ENCODE data around the gene RBX1.

RBX1 gene

DNA sequence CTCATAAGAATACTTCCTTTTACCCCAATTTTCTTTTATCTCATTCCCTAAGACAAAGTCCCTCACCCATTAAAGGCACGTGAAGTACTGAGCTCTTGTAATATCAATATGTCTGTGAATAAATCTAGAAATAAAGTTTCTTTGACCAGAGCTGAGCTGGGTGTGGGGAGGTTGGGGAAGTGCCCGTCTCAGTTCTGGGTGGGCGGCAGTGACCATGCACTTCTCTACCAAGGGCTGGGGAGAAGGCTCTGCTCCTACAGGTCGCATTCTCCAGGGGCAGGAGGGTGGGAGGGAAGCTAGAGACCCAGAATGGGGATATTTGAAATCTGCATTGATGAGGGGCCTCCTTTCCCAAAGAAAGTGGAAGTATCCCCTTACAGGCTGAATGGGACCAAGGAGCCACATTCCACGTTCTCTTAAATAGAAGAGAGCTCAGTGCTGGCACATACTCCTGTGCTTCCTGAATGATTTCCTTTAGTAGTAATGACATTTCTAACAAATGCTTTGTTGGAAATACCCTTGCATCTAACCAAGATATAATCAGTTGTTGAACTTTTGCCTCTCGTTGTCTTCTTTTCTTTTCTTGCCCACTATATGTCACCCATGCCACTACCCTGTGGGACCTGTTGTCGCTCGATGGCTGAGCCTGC is 16.1 kb downstream of the RBX1 start:
- H3K27me3 ChIP-seq (replicated peaks in 2 of 5; ENCODE audit: control insufficient read depth in 4 of 5, insufficient read depth in 5 of 5, low read length in 4 of 5): no peaks in the 10 kb centered on the region
- H3K9me3 ChIP-seq (ENCODE audit: control extremely low read depth in 1 of 5, control insufficient read depth in 4 of 5, insufficient read depth in 2 of 5, low read depth in 1 of 5, low read length in 4 of 5): no peaks in the 10 kb centered on the region
- H3K36me3 ChIP-seq (ENCODE audit: control insufficient read depth in 4 of 4, insufficient read depth in 4 of 4, low read length in 3 of 4): peaks cover 17 to 52% (median 32%) of the 10 kb centered on the region in 4 experiments
- 20% methylated on average over 2 of the region's 8 CpGs for WGBS (ENCODE audit: insufficient coverage)
- CTCF ChIA-PET: interaction anchor here (0.6 to 2.2 kb wide), 4 partner anchors 15 to 524 kb away, joined by 3 to 9 read pairs (median 4); no protein-coding TSS in a partner anchor
- peak in 2 of 3 donors; percentile 28 to 43 for DNase-seq
- H3K4me3 ChIP-seq (ENCODE audit: control insufficient read depth in 1 of 7, extremely low read depth in 1 of 7, insufficient read depth in 4 of 7, low read depth in 2 of 7, low read length in 6 of 7): peak overlapping the region in 1 of 7 experiments; percentile 33
- POLR2A ChIA-PET: interaction anchor here (0.6 to 1.4 kb wide), 4 partner anchors 16 to 1647 kb away, joined by 3 to 5 read pairs (median 4); partner anchors contain the start of gene POLDIP3
- H3K27ac ChIP-seq (ENCODE audit: insufficient read depth in 1 of 2, low read depth in 1 of 2, low read length in 2 of 2, poor library complexity in 1 of 2, severe bottlenecking in 2 of 2): peak overlapping the region in 1 of 2 experiments; percentile 60
- peaks cover 7 to 24% (median 20%) of the 10 kb centered on the region in 4 experiments for H3K4me1 ChIP-seq (ENCODE audit: control extremely low read depth in 1 of 4, control insufficient read depth in 4 of 4, insufficient read depth in 4 of 4, low read length in 3 of 4)

DNA sequence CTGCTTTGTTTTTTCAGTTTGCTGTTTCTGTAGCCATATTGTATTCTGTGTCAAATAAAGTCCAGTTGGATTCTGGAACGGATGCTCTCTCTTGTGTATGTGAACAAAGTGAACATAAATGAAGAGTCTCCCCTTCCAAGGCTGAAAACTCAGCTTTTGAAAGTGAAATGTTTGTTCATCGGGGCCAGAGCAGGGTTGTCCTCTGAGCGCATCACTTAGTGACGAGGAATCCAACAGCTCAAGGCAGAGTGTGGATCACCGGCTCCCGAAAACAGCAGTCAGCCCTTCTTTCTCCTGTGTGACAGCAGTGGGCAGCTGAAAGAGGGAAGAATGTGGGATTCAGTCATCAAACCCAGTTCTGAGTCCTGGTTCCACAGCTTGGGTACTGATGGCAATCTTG is 21.4 kb downstream of the RBX1 start:
- CTCF ChIA-PET: interaction anchor here (0.9 to 1.4 kb wide), 3 partner anchors 50 to 431 kb away, joined by 3 to 4 read pairs (median 3); no protein-coding TSS in a partner anchor
- peaks cover 14 to 36% (median 28%) of the 10 kb centered on the region in 4 experiments for H3K36me3 ChIP-seq (ENCODE audit: control insufficient read depth in 4 of 4, insufficient read depth in 4 of 4, low read length in 3 of 4)
- POLR2A ChIA-PET: interaction anchor here (0.5 to 0.6 kb wide), 2 partner anchors 33 to 65 kb away, joined by 3 to 4 read pairs; no protein-coding TSS in a partner anchor

DNA sequence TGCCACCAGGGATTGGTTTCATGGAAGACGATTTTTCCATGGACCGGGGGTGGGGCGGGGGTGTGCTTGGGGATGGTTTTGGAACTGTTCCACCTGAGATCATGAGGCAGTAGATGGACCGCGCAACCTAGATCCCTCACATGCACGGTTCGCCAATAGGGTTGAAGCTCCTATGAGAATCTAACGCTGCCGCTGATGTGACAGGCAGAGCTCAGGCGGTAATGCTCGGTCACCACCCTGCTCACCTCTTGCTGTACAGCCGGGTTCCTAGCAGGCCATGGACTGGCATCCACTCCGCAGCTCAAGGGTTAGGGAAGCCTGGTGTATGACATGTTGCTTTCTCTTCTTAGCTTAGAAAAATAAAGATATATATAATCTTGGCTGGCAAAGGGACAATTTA is 22.0 kb downstream of the RBX1 start:
- WGBS (ENCODE audit: insufficient coverage): 100% methylated on average over 12 of the region's 13 CpGs
- POLR2A ChIA-PET: interaction anchor here (0.5 kb wide), 1 partner anchor 65 kb away, joined by 3 read pairs; no protein-coding TSS in a partner anchor
- H3K36me3 ChIP-seq (ENCODE audit: control insufficient read depth in 4 of 4, insufficient read depth in 4 of 4, low read length in 3 of 4): peaks cover 14 to 34% (median 25%) of the 10 kb centered on the region in 4 experiments
- H3K4me3 ChIP-seq (ENCODE audit: control insufficient read depth in 1 of 7, extremely low read depth in 1 of 7, insufficient read depth in 4 of 7, low read depth in 2 of 7, low read length in 6 of 7): no peak overlapping the region
- no peaks in the 10 kb centered on the region for H3K4me1 ChIP-seq (ENCODE audit: control extremely low read depth in 1 of 4, control insufficient read depth in 4 of 4, insufficient read depth in 4 of 4, low read length in 3 of 4)
- no peaks in the 10 kb centered on the region for H3K27me3 ChIP-seq (replicated peaks in 2 of 5; ENCODE audit: control insufficient read depth in 4 of 5, insufficient read depth in 5 of 5, low read length in 4 of 5)
- H3K27ac ChIP-seq (ENCODE audit: insufficient read depth in 1 of 2, low read depth in 1 of 2, low read length in 2 of 2, poor library complexity in 1 of 2, severe bottlenecking in 2 of 2): no peak overlapping the region
- CTCF ChIA-PET: interaction anchor here (0.9 to 1.4 kb wide), 2 partner anchors 50 to 431 kb away, joined by 3 to 4 read pairs; no protein-coding TSS in a partner anchor
- no peak for DNase-seq
- no peaks in the 10 kb centered on the region for H3K9me3 ChIP-seq (ENCODE audit: control extremely low read depth in 1 of 5, control insufficient read depth in 4 of 5, insufficient read depth in 2 of 5, low read depth in 1 of 5, low read length in 4 of 5)

More for the DNA sequence above, 21.4 kb downstream of the RBX1 start:
- Histone ChIP-seq H3K4me3 (ENCODE audit: control insufficient read depth in 1 of 7, extremely low read depth in 1 of 7, insufficient read depth in 4 of 7, low read depth in 2 of 7, low read length in 6 of 7) (no peak overlapping the region), H3K27ac (ENCODE audit: insufficient read depth in 1 of 2, low read depth in 1 of 2, low read length in 2 of 2, poor library complexity in 1 of 2, severe bottlenecking in 2 of 2) (no peak overlapping the region), H3K27me3 (replicated peaks in 2 of 5; ENCODE audit: control insufficient read depth in 4 of 5, insufficient read depth in 5 of 5, low read length in 4 of 5) (no peaks in the 10 kb centered on the region), H3K9me3 (ENCODE audit: control extremely low read depth in 1 of 5, control insufficient read depth in 4 of 5, insufficient read depth in 2 of 5, low read depth in 1 of 5, low read length in 4 of 5) (no peaks in the 10 kb centered on the region), H3K4me1 (ENCODE audit: control extremely low read depth in 1 of 4, control insufficient read depth in 4 of 4, insufficient read depth in 4 of 4, low read length in 3 of 4) (peaks cover 0 to 2% (median under 1%) of the 10 kb centered on the region in 4 experiments)
- 97% methylated on average over 6 of the region's 6 CpGs for WGBS (ENCODE audit: insufficient coverage)
- no peak for DNase-seq

DNA sequence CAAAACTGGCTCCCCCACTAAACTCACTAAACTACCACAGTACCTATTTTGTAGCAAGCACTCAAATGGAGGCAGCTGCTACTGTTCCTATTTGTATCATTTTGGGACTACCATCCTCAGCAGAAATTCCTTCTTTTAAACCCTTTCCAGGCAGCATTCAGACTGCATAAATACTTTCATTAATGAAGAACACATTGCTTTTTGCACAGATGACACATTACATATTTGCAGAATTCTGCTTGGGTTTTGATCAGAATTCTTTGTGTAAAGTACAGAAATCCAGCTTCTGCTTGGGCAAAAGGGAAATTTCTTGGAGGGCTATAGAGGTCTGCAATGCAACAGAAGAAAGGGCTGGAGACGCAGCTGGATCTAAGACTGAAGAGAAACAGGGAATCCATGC is 24.2 kb downstream of the RBX1 start:
- Histone ChIP-seq H3K4me1 (ENCODE audit: control extremely low read depth in 1 of 4, control insufficient read depth in 4 of 4, insufficient read depth in 4 of 4, low read length in 3 of 4) (no peaks in the 10 kb centered on the region), H3K27ac (ENCODE audit: insufficient read depth in 1 of 2, low read depth in 1 of 2, low read length in 2 of 2, poor library complexity in 1 of 2, severe bottlenecking in 2 of 2) (no peak overlapping the region), H3K36me3 (ENCODE audit: control insufficient read depth in 4 of 4, insufficient read depth in 4 of 4, low read length in 3 of 4) (peaks cover 10 to 20% (median 19%) of the 10 kb centered on the region in 4 experiments), H3K9me3 (ENCODE audit: control extremely low read depth in 1 of 5, control insufficient read depth in 4 of 5, insufficient read depth in 2 of 5, low read depth in 1 of 5, low read length in 4 of 5) (no peaks in the 10 kb centered on the region), H3K27me3 (replicated peaks in 2 of 5; ENCODE audit: control insufficient read depth in 4 of 5, insufficient read depth in 5 of 5, low read length in 4 of 5) (no peaks in the 10 kb centered on the region), H3K4me3 (ENCODE audit: control insufficient read depth in 1 of 7, extremely low read depth in 1 of 7, insufficient read depth in 4 of 7, low read depth in 2 of 7, low read length in 6 of 7) (no peak overlapping the region)
- 83% methylated on average over 1 of the region's 1 CpG for WGBS (ENCODE audit: insufficient coverage)
- ChIA-PET POLR2A (no interaction called here), CTCF (no interaction called here)
- no peak for DNase-seq

DNA sequence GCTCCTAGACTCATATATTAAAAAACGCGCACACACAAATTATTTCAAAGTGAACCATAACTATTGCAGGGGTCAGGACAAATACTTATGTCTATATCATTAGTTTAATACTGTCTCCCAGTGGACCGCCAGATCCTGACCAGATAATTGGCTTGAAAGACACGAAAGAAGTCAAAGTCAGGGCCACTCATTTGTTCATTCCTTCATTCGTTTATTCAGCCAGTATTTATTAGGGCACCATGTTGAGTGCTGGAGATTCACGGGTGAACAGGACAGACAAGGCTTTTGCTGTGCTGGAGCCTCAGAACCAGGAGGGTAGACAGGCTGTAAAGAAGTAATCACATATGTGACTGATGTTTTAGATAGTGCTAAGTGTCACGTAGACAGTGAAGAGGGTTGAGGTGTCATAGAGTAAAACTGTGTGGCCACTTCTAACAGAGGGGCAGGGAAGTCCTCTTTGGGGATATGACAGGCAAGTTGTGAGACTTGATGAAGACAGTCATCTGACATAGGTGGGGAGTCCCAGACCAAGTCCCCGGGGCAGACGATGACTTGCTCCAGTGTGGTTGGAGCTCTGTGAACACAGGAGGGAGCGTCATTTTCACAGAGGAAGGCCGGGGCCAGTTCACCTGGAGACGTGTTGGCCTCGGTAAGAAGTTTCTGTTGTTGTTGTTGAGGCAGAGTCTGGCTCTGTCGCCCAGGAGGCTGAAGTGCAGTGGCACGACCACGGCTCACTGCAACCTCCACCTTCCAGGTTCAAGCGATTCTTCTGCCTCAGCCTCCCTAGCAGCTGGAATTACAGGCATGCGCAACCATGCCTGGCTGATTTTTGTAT is 25.9 kb downstream of the RBX1 start:
- Histone ChIP-seq H3K4me1 (ENCODE audit: control extremely low read depth in 1 of 4, control insufficient read depth in 4 of 4, insufficient read depth in 4 of 4, low read length in 3 of 4) (no peaks in the 10 kb centered on the region), H3K4me3 (ENCODE audit: control insufficient read depth in 1 of 7, extremely low read depth in 1 of 7, insufficient read depth in 4 of 7, low read depth in 2 of 7, low read length in 6 of 7) (no peak overlapping the region), H3K27me3 (replicated peaks in 2 of 5; ENCODE audit: control insufficient read depth in 4 of 5, insufficient read depth in 5 of 5, low read length in 4 of 5) (no peaks in the 10 kb centered on the region), H3K9me3 (ENCODE audit: control extremely low read depth in 1 of 5, control insufficient read depth in 4 of 5, insufficient read depth in 2 of 5, low read depth in 1 of 5, low read length in 4 of 5) (no peaks in the 10 kb centered on the region), H3K27ac (ENCODE audit: insufficient read depth in 1 of 2, low read depth in 1 of 2, low read length in 2 of 2, poor library complexity in 1 of 2, severe bottlenecking in 2 of 2) (no peak overlapping the region), H3K36me3 (ENCODE audit: control insufficient read depth in 4 of 4, insufficient read depth in 4 of 4, low read length in 3 of 4) (peaks cover 4 to 12% (median 10%) of the 10 kb centered on the region in 4 experiments)
- WGBS (ENCODE audit: insufficient coverage): 96% methylated on average over 12 of the region's 18 CpGs
- no peak for DNase-seq
- CTCF ChIA-PET: no interaction called here
- POLR2A ChIA-PET: interaction anchor here (0.6 kb wide), 1 partner anchor 141 kb away, joined by 3 read pairs; no protein-coding TSS in a partner anchor

DNA sequence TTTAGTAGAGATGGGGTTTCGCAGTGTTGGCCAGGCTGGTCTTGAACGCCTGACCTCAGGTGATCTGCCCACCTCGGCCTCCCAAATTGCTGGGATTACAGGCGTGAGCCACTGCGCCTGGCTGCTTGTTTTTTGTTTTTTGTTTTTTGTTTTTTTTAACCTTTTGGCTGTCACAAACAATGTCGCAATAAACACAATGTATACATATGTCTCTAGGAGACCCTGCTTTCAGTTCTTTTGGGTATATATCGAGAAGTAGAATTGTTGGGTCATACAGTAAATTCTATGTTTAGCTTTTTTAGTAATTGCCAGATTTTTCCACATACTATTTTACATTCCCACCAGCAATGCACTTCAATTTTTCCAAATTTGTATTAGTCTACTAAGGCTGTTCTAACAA is 28.0 kb downstream of the RBX1 start:
- ChIA-PET CTCF (no interaction called here), POLR2A (no interaction called here)
- Histone ChIP-seq H3K27me3 (replicated peaks in 2 of 5; ENCODE audit: control insufficient read depth in 4 of 5, insufficient read depth in 5 of 5, low read length in 4 of 5) (no peaks in the 10 kb centered on the region), H3K9me3 (ENCODE audit: control extremely low read depth in 1 of 5, control insufficient read depth in 4 of 5, insufficient read depth in 2 of 5, low read depth in 1 of 5, low read length in 4 of 5) (no peaks in the 10 kb centered on the region), H3K36me3 (ENCODE audit: control insufficient read depth in 4 of 4, insufficient read depth in 4 of 4, low read length in 3 of 4) (no peaks in the 10 kb centered on the region), H3K4me1 (ENCODE audit: control extremely low read depth in 1 of 4, control insufficient read depth in 4 of 4, insufficient read depth in 4 of 4, low read length in 3 of 4) (no peaks in the 10 kb centered on the region), H3K4me3 (ENCODE audit: control insufficient read depth in 1 of 7, extremely low read depth in 1 of 7, insufficient read depth in 4 of 7, low read depth in 2 of 7, low read length in 6 of 7) (no peak overlapping the region), H3K27ac (ENCODE audit: insufficient read depth in 1 of 2, low read depth in 1 of 2, low read length in 2 of 2, poor library complexity in 1 of 2, severe bottlenecking in 2 of 2) (no peak overlapping the region)
- WGBS (ENCODE audit: insufficient coverage): 100% methylated on average over 3 of the region's 7 CpGs
- DNase-seq: no peak

Measured in common myeloid progenitor, CD34-positive (primary cell).